GM12874 (cell line): ENCODE data around the gene CDC27.

Experiments
- TF ChIP-seq, protein P1 (sequence below): IDR thresholded peaks from 2 replicates; pipeline ENCODE4 v1.5.1; 2011; ENCODE audit warnings: low read depth, mild to moderate bottlenecking, control low read depth, low read length, moderate library complexity; ENCODE audit not compliant: insufficient read depth

Gene CDC27

DNA sequence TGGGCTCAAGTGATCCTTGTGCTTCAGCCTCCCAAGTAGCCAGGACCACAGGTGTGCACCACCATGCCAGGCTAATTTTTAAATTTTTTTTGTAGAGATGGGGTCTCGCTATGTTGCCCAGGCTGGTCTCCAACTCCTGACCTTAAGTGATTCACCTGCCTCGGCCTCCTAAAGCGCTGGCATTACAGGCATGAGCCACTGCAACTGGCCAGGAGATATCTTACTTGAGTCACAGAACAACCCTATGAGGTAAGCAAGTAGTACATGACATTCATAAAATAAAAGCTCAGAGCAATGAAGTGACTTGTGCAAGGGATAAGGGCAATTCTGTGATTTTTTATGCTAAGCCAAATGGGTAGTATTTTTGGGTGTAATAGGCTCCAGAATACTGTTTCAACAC lies 57.3 kb downstream of the CDC27 start:
- TF ChIP-seq, protein P1, sequence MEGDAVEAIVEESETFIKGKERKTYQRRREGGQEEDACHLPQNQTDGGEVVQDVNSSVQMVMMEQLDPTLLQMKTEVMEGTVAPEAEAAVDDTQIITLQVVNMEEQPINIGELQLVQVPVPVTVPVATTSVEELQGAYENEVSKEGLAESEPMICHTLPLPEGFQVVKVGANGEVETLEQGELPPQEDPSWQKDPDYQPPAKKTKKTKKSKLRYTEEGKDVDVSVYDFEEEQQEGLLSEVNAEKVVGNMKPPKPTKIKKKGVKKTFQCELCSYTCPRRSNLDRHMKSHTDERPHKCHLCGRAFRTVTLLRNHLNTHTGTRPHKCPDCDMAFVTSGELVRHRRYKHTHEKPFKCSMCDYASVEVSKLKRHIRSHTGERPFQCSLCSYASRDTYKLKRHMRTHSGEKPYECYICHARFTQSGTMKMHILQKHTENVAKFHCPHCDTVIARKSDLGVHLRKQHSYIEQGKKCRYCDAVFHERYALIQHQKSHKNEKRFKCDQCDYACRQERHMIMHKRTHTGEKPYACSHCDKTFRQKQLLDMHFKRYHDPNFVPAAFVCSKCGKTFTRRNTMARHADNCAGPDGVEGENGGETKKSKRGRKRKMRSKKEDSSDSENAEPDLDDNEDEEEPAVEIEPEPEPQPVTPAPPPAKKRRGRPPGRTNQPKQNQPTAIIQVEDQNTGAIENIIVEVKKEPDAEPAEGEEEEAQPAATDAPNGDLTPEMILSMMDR = no peak

DNA sequence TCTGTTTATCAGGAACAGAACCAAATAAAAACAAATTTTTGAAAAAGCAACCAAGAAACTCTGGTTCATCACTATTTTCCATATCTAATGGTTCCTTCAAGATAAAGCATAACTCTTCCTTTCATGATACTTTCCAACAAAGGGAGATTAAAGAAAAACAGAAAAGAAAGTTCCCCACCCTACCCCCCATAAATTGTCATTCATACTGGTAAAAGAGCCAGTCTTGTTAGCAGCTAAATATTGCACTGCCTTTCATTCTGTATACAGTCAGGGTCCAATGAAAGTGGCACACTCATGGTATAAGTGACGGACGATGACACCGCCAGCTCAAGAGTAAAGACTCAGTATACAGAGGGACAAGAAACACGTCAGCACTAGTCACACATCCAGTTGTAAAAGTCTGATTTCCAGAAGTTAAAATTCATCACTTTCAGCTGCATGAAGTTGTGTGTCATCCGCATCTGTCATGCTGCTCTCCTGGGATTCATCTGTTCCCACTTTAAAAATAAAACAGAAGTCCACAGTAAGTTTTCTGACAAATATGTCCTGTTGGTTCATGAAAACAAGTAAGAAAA lies 68.5 kb downstream of the CDC27 start:
- TF ChIP-seq, protein P1 = no peak

DNA sequence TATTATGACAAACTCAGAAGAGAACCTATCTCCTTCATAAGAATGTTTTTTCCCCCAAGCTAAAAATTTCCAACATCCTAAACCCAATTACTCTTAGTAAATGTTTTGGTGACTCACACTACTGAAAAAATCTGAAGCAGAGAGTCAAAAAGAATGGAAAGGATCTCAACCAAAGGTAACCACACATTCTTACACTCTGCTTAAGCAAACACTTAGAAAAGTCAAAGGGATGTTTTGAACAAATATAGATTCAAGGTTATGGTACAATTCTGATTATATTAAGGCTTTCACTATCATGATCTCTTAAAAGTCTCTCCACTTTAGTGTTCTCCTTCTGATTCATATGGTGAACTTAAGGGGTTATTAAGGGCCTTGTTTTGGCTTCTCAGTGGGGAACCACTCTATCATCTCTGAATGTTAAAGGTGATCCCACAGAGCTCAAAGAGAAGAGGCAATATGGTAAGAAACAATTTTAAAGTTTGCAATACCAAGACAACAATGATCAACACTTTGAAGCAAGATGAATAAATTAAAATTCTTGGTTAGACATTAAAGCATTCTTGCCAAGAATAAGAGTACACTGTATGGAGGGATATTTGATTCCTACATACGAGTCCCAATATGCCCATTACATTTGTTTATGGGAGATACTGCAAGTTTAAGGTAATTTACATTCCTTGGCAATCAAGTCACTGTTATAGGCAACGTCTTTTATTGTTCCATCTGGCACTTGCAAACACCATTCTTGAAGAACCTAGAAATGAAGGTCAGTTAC lies 69.2 kb downstream of the CDC27 start:
- TF ChIP-seq, protein P1 = no peak

DNA sequence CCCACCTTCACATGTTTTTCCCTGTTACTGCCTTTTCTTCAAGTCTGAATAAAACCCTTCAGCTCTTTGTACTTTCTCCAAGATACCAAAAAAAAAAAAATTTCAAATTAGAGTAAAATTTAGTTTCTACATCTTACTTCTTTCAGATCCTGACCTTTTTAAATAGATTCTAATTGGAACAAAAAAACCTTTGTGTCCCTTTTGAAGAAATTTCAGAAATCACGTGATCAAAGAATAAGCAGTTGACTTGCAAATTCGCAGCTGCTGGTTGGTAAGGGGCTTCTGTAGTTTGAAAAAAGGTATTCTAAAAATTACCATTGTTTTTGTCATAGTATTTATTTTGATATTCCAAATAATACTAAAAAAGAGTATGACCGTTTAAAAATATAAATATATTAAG lies 71.7 kb downstream of the CDC27 start:
- TF ChIP-seq, protein P1 = no peak

DNA sequence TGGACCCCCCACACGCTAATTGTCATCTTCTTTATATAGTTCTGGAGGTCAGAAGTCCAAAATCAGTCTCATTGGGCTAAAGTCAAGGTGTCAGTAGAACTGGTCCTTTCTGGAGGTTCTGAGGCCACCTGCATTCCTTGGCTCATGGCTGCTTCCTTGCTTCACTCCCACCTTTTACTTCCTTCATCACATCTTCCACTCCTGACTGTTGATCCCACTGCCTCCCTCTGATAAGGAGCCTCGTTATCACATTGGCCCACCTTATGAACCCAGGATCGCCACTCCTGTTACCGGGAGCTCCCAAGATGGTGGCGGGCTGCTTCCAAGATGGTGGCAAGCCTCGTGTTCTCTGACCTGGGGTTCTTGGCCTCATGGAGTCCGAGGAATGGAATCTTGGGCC lies 83.0 kb downstream of the CDC27 start:
- TF ChIP-seq, protein P1 = no peak

DNA sequence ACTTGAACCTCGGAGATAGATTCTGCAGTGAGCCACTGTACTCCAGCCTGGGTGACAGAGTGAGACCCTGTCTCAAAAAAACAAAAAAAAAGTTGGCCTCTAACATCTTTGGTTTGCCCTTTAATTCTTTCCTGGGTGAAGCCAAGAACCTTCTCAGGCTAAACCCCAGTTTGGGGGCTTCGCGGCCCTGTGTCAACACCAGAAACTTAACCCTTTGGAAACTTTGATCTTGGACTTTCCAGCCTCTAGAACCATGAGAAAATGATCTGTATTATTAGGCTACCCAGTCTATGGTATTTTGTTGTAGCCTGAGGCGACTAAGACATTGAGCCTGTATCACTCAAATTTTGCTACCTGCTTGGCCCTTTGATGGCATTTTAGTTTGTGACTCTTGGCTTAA lies 86.2 kb downstream of the CDC27 start:
- TF ChIP-seq, protein P1 = no peak

DNA sequence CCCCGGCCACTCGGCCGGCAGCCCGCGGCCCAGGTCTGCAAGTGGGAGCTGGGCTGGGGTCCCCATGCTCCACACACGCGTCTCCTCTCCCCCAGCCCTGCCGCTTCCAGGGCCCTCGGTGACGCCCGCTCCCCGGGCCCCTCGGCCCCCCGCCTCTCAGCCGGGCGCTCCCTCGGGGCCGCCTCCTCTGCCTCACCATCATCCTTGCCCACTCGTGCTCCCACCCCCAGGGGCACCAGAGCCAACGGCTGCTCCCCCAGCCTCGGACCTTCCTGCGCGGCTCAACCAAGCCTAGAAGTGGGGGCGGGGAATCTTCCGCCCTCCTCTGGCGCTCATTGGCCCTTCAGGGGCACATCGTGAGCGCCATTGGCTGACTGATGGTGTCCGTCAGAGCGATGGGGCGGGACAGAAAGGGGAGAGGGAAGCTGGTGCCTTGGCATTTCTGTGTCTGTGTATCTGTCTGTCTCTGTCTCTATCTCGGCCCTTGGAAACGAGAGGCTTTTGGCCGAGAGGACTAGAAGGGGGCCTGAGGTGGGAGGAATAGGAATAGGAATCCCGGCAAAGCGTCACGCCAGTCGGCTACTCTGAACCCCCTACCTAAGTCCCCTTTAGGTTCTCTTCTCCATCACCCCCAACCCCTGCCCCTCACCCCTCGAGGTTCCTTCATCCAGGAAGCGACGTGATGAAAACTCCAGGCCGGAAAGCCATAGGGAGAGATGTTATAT lies 88.9 kb downstream of the CDC27 start:
- TF ChIP-seq, protein P1 = no peak
